GM18499 (cell line): Measurements from ENCODE around the gene OTULINL.
"Not testable (repeated sequence)": the region's sequence is repeated elsewhere in the genome, so short reads cannot be mapped to it uniquely, and the experiment has no call there.

Experiments used
- ATAC-seq: cut with Tn5 transposase; IDR thresholded peaks from one replicate; pipeline ENCODE4 v1.9.1; 2021; ENCODE audit warnings: moderate number of reproducible peaks; ENCODE audit not compliant: insufficient read depth, unreplicated experiment

OTULINL gene

DNA sequence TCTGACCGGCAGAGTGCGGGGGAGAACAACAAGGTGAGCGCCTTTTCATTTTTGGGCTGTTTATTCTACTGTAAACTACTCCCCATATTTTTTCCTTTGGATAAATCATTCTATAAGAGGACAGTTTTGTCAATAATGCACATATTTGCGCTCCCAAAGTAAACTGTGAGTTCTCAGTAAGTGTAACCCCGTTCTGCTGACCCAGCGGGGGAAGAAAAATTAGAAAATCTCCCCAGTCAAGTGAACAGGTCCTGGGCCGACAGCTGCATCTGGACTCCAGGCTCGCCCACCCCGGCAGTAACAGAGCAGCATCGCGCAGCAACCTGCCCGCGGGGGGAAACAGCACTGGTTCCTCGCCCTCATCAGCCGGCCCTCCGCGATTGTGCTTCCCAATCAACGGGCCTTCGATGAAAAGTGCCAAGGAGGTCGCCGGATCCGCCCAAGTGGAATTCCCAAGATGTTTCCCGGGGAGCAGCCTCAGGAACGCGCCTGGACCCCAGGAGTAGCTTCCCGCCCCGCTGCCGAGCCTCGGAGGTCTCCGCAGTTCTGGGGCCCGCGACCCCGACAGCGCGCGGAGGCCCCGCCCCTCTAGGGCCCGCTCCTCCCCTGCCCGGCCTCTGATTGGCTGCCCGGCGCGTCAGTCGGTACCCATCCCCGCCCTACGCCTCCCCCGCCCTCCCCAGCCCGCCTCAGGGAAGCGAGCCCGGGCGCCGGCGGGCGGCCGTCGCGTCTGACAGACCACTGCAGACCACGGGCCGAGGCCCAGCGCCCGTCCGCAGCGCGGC, at the start of gene OTULINL:
Gene OTULINL (plus strand): TSS at position 687 of the 785 bp plus-strand sequence. CDS start 103 bp downstream, outside the sequence.
- peak; percentile 61 for ATAC-seq

DNA sequence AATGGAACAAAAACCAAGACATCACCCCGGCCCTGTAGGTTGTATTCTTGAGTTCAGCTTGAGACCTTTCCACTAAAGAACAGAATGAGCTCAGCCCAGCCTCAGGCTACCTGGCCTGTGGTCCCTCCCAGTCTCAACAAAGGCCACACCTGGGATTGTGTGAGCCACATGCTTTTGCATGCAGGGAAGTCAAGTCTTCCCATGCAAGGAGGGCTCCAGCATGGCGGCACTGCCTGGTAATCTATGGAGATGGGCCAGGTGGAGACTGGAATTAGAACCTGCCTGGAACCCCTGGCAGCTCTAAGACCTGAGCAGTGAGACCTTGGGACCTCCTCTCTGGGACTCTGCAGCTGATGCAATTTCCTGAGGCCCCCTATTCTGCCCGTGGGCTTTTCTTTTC, 49.4 kb upstream of the OTULINL start:
- ATAC-seq = no peak

GRCh38 chr5:14534773-14535172, 46.8 kb upstream of the OTULINL start:
- ATAC-seq = no peak

DNA sequence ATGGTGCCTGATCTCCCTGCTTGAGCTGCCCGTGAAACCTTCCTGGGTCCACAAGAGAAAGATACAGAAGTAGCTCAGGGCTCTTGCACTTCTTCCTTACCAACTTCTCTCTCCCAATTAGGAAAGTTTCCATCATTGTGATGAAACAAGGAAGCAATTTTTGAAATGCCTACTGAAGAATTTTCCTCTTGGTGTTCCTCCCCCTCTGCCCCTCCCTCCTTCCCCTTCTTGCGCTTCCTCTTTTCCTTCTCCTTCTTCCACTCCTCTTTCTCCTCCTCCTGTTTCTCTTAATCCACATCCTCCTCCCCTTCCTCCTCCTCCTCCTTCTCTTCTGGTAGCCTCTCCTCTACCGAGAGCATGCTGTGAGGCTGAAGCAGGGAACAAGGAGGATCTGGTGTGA, 36.3 kb upstream of the OTULINL start:
- ATAC-seq = no peak

DNA sequence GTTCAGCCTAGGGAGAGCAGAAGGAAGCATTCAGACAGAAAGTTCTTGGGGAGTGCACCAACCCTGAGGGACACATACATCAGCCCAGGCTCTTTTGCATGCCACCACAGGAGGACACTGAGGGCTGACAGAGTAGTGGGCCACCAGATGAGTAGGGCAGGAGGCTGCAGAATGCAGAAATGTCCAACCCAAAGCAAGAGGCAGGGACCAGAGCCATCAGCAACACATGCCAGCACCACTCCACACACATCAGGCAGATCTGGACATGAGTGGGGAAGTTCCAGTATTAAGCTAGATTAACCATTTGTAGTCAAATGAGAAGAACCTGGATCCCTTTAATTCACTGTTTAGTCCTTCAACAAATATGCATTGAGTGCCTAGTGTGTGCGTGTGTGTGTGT, 35.7 kb upstream of the OTULINL start:
- no peak for ATAC-seq

DNA sequence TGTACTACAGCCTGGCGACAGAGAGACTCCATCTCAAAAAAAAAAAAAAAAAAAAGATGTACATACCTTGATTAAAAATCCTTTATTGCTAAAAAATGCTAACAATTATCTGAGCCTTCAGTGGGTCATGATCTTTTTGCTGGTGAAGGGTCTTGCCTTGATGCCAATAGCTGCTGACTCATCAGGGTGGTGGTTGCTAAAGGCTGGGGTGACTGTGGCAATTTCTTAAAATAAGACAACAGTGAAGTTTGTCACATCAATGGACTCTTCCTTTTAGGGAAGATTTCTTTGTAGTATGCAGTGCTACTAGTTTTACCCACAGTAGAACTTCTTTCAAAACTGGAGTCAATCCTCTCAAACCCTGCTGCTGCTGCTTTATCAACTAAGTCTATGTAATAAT, 33.9 kb upstream of the OTULINL start:
- no peak for ATAC-seq

DNA sequence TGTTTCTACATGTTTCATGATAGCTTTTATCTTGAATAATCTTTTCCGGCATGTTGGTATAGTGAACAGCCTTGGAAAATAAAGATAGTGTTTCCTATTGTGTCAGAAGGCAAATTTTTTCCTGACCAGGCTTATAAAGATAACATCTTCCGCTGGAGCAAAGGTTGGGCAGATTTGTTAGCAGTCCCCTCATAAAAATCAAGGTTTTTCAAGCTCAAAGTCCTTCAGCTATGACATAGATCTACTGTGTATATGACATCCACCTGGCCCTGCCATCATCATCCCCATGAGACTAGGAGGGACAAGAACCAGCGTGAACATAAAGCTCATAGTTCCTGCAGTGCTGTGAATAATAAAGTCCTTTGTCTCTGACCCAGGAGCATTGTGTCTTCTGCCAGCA, 30.4 kb upstream of the OTULINL start:
- no peak for ATAC-seq

DNA sequence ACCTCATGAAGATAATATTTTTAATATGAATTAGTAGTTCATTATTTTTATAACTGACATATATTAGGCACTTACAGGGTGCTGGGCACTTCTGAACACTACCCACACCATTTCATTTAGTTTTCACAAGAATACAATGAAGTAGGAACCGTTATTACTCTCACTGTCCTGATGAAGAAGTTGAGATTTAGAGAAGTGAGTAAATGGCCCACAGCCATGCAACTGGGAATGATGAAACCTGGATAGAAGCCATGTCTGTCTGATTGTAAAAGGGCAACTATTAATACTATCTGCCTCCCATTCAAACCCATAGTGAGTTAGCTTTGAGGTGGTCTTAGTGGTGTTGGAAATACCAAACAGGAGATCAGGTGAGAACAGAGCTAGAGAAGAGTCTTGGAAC, 29.6 kb upstream of the OTULINL start:
- ATAC-seq = no peak

- ATAC-seq = not testable (repeated sequence)
Measured at GRCh38 chr5:14554288-14554687, 27.3 kb upstream of the OTULINL start.

DNA sequence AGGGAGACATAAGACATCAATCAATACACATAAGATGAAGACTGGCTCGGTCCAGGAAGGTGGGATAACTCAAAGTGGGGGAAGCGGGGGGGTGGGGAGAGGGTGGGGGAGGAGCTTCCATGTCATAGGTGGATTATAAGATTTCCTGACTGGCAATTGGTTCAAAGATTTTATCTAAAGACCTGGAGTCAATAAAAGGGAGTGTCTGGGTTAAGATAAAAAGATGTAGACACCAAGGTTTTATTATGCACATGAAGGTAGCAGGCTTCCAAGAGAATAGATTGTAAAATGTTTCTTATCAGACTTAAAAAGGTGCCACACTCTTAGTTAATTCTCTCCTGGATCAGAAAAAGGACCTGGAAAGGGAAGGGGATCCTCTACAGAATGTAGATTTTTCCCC, 25.6 kb upstream of the OTULINL start:
- ATAC-seq = no peak

DNA sequence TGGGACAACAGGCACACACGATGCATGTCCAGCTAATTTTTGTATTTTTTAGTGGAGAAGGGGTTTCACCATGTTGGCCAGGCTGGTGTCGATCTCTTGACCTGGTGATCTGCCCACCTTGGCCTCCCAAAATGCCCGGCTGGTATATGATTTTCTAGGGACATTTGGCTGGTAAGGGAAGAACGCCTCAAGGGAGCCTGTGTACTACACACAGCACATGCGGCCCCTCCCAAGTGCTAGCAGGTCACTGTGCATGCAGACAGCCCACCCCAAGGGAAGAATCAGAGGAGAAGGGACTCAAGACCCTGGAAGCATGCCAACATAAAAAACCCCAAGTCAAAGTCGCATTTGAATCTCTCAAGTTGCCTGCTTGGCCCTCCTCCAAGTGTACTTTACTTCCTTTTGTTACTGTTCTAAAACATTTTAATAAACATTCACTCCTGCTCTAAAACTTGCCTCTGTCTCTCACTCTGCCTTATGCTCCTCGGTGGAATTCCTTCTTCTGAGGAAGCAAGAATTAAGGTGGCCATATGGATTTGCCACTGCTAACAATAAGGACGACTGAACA, 24.3 kb upstream of the OTULINL start:
- ATAC-seq = no peak

GRCh38 chr5:14557791-14558415, 23.7 kb upstream of the OTULINL start:
- no peak for ATAC-seq

DNA sequence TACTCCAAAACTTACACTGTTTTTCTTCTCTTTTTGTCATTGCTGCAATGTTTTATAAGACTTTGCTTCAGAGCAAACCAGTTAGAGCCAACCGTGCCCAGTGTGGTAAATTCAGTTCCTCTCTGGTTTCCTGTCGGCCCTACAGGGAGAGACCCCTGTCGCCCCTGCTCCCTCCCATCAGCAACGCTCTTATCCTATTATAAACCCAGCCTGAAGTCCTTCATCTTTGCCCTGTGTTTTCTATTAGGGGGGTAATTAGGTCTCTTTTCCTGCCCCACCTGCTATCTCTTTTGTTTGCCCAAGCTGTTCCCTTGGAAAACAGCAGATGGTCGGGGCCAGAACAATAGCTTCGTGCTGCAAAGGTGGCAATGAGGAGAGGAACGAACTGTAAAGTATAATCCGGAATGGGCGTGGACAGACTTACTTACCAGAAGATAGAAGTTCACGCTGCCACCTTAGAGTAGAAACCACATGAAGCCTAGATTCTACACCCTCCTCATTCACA, 21.4 kb upstream of the OTULINL start:
- ATAC-seq = no peak

DNA sequence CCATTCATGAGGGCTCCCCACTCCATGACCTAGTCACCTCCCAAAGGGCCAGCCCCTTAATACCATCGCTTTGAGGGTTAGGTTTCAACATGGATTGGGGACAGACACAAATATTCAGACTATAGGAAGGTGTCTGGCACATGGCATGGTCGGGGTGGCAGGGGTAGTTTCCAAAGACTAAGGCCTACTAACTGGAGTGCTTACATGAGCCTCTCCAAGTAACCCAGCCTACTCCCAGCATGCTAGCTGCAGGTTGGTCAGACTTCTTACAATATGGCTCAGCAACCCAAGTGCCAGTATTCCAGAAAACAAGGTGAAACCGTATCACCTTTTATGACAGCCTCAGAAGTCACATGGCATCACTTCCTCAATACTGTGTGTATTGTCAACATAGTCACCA, 19.9 kb upstream of the OTULINL start:
- no peak for ATAC-seq

DNA sequence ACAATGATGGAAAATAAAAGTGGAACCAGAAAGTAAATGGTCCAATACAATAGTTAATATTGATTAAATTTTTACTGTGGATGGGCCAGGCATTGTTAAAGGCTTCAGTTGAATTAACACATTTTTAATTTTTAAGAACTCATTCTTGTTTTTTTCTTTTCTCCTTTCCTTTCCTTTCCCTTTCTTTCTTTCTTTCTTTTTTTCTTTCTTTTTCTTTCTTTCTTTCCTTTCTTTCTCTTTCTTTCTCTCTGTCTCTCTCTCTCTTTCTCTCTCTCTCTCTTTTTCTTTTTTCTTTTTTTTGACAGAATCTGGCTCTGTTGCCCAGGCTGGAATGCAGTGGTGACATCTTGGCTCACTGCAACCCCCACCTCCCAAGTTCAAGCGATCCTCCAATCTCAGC, 13.3 kb upstream of the OTULINL start:
- no peak for ATAC-seq

- no peak for ATAC-seq
Measured at GRCh38 chr5:14569948-14570691, 11.5 kb upstream of the OTULINL start.

DNA sequence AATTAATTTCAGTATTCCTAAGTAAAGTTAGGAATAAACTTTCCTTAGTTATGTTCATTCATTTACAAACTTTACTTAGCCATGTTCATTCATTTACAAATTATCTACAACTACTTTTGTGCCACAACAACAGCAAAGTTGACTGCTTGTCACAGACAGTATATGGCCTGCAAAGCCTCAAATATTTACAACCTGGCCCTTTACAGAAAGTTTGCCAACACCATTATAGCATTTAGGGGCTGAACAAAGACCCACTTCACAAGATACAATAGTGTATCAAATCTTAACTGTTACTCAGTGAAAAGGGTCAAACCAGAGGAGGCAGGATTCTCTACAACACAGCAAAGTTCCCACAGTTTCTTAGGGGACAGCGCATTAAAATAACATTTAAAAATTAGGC, 9.7 kb upstream of the OTULINL start:
- ATAC-seq = no peak

GRCh38 chr5:14572385-14572784, 9.2 kb upstream of the OTULINL start:
- no peak for ATAC-seq

- no peak for ATAC-seq
Measured at GRCh38 chr5:14572836-14573235, 8.8 kb upstream of the OTULINL start.

GRCh38 chr5:14574096-14574495, 7.5 kb upstream of the OTULINL start:
- no peak for ATAC-seq
